Esophagus mucosa (tissue), 1 donor: Measurements from ENCODE around the gene CRB2. TPM values are rescaled to one million over a fixed set of nuclear protein-coding genes. Genes with fewer than 3 reads are reported as not detected.

ENCODE experiments used
- ATAC-seq: fragments of 200-7000 bp; cut with Tn5 transposase; one replicate; pipeline ENCODE4 v1.9.1; 2020
- total RNA-seq: library from RNA; stranded (reverse); gene quantifications from one replicate; pipeline ENCODE4 v1.2.4, GENCODE V29; 2023
- donor health status: DM: yes; HTN: yes; CAD: no.

The CRB2 gene
- total RNA-seq: not detected

DNA sequence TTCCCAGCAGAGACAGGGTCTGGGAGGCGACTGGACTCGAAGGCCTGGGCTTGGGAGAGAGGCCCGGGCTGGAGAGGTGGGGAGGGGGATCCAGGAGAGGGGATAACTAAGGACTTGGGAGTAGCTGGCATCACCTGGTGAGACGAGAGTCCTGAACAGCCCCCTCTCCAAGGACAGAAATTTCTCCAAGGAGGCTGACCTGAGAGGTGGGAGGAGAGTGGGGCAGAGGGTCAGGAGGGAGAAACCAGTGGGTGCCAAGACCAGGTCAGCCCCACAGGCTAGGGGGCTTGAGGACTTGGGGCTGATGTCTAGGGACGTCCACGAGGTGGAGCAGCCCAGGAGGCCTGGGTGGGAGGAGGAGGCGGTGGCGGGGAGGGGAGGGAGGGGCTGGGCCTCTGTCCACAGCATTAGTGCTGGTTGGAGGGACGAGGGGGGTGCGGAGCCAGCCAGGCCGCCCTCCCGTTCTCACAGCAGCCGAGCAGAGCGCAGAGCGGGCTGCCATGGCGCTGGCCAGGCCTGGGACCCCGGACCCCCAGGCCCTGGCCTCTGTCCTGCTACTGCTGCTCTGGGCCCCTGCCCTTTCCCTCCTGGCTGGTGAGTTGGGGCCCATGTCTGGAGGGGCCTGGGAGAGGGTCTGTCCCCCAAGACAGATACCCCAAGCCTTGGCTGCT, at the start of gene CRB2:
Gene CRB2, plus strand, starts transcription at position 437 of the 671 bp plus-strand sequence. Its CDS starts 64 bp downstream, at position 501.
- no peak for ATAC-seq

DNA sequence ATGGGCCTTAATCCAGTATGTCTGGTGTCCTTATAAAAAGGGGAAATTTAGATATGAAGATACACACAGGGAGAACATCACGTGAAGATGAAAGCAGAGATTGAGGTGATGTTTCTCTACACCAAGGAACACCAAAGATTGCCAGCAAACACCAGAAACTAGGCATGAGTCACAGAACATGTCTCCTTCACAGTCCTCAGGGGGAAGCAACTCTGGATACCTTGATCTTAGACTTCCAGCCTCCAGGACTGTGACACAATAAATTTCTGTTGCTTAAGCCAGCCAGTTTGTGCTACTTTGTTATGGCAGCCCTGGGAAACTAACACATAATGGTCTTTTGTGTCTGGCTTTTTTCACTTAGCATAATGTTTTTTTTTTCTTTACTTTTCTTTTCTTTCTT, 46.4 kb upstream of the CRB2 start:
- no peak for ATAC-seq

DNA sequence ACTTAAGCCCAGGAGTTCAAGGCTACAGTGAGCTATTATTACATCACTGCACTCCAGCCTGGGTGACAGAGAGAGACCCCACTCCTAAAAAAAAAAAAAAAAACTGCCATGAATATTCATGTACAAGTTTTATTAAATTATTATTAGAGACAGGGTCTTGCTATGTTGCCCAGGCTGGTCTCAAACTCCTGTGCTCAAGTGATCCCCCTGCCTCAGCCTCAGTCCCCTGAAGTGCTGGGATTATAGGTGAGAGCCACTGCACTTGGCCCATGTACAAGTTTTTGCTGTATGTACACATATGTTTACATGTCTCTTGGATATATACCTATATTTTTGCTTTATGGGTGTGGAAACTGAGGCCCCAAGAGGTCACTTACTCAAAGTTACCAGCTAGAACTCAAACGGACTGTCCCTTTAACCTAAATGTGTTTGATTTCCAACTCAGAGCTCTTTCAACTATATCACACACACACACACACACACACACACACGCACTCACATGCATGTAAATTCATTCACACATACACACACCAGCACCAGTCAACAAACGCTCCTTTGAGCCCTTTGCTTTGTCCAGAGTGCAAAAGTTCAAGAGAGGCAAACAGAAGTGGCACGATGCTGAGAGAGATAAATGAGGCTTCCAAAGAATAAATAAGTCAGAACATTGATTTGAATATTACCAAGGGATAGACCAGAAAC, 45.3 kb upstream of the CRB2 start:
- ATAC-seq: no peak

DNA sequence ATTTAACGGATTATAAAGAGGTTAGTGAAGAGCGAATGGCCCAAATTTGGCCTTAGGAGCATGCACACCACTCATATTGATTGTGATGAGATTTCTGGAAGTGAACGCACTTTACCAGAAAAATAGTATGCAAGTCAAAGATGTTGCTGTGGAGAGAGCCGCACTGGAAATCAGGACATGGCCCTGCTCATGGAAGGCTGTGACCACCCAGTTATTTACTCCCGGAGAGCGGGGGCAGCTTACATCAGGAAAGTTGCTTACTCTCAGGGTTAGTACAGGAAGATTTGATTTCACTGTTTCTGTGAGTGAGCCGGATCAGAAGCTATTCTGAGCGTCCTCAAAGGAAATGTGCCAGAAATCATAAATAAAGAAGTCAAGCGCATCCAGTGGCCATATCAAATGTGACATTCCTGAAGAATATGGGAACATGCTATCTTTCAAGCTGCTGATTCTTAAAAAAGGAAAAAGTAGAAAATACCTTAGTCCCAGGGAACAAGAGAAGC, 44.7 kb upstream of the CRB2 start:
- no peak for ATAC-seq

DNA sequence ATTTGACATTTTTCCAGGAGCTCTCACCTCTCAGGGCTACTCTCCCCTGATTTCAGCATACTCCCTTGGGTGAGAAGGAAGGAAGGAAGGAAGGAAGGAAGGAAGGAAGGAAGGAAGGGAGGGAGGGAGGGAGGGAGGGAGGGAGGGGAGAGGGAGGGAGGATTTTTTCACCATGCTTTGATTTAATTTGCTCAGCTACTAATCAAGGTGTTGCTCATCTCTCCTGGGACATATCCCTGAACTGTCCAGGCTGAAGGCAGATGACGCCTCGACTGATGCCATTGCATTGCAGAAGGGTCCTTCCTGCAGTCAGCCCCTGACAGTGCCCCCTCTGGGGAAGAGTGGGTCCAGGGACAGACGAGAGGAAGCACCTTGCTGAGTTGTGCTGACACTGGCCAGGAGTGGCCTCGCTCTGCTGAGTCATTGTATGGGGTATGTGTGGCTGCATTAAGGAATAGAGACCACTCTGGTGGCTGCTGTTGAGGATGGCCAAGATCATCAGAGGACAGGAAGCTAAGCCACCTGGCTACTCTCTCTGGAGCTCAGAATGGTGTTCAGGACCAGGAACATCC, 43.6 kb upstream of the CRB2 start:
- no peak for ATAC-seq

DNA sequence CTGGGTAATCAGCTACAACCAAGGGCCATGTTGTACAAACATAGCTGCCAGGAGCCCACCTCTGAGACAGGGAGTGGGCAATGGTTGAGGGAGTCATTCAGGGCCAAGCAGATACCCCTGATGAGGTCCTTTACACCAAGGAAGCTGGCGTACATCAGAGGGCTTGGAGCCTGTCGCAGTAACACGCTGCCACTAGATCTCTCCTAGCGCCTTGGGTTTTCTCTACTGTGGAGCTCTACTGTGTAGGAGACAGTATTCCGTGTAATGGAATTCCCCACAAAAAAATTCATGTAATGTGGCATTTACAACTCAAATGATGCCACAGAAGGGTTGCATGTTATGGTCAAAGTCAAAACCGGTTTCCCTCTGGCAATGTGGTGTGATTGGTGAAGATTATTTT, 41.4 kb upstream of the CRB2 start:
- ATAC-seq: no peak

DNA sequence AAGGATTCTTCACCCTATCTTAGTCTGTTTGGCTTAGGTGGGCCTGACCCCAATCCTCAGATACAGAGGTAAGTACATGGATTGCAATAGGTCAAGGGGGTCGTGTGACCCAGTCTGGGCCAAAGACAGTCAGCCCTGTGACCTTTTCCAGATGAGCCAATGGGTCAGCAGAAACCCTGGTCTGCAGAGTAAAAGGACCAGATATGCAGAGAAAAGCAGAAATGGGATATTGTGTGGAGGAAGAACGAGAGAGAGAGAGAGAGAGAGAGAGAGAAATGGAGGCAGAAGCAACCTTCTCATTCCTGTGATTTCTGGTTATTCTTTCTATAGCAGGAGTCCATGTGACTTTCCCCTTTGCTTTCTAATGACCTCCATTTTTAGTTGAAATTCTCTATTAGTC, 40.4 kb upstream of the CRB2 start:
- ATAC-seq: no peak

DNA sequence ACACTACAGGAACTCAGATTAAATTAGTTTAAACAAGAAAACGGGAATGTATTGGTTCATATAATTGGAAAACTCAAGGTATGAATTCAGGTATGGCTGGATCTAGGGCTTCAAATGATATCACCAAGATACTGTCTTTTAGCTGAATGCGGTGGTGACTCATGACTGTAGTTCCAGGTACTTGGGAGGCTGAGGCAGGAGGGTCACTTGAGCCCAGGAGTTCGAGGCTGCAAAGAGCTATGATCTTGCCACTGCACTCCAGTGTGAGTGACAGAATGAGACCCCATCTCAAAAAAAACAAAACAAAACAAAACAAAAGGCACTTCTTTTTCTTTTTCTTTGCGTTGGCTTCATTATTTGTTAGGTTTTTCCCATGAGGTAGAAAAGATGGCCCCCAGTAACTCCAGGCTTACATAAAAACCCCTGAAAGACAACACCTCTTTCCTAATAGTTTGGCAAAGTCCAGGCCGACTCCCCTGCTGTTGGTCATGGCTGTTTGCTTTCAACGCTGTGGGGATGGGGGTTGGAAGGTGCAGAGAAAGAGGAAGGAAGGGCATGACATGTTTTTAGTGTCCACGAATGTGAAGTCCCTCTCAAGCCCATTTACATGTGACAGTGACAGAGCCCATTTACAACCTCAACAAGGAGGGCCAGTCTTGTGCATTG, 39.8 kb upstream of the CRB2 start:
- ATAC-seq: no peak

DNA sequence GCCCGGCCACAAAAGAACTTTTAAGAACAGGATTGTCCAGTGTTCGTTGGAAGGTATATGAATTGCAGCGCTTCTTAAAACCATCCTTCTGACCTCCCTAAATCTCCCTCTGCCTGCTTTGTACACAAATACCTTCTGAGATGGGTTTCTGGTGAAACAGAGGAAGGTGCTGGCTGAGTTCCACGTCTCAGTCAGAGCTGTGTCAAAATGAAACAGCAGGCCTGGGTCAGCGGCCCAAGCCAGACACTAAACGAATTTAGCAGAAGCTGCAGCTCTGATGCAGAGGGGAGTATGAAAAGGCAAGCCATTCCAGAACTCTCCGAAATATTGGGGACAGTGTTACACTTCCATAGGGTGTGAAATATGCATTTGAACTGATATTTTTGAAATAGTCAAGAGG, 37.8 kb upstream of the CRB2 start:
- no peak for ATAC-seq

DNA sequence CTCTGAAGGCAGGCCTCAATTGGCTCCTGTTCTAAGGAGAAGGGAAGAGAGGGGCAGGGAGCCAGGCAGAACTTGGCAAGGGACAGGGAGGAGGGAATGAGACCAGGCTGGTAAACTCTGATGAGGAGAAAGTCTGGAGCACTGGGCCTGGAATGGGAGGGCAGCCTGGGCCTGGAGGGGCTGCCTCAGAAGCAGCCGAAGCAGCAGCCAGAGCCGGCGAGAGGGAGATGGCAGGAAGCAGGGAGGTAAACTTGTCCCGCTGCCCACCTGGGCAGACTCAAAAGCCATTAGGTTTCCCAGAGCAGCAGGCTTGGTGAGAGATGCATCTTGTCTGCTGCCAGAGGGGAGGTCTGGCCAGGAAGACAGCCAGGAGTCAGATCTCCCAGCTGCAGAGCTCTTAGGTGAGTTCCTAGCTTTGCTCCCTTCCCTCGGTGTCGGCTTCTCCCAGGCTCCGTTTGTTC, 37.0 kb upstream of the CRB2 start:
- ATAC-seq: no peak

DNA sequence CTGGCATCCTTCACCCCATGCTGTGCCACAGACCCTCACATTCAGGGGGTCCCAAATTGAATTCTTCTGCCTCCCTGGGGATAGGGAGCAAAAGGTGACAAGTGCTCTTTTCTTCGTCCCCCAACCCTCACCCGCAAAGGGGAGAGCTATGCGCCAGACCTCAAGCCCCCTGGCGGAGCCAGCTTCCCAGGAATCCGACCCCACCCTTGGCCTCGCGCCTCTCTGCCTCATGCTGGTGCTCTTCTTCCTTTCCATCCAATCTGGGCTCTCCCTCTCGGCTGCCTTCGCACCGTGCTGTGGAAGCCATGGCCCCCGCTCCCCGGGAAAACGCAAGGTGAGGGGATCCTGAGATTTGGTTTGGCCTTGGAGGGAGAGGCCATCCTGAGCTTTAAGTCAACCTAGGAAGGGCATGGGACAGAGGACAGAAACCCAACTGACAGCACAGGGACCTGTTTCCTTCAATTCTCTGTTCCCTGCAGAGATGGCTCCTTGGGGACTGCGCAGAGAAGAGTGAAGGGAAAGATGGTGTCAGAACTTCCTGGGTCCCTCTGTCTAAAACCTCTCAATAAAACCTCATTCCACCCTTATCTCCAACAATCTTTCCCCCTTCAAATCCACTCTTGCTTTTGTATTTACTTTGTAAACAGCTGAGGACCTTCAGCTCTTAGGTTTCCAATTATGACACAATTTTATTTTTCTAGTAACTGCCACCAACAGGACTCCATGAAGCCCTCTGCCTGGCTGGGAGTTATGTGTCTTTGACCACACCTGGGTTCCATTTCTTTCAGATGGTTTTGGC, 36.3 kb upstream of the CRB2 start:
- no peak for ATAC-seq

DNA sequence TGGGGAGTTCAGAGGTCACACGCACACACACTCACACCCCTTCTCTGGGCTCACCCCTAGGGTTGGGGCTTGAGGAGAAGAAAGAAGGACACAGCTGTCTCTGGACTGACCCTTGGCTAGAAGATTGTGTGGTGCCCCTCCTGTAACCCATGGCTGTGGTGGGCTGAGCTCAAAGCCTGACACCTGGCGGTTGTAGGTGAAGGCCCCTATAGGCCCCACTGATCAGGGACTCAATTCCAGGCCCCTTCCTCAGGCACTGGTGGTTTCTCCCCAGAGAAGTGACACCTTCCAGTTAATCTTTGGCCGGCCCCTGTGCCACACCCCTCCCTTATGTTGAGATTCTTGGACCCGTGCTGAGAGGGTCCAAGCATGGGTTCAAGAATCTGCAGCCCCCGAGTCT, 35.2 kb upstream of the CRB2 start:
- ATAC-seq: no peak

DNA sequence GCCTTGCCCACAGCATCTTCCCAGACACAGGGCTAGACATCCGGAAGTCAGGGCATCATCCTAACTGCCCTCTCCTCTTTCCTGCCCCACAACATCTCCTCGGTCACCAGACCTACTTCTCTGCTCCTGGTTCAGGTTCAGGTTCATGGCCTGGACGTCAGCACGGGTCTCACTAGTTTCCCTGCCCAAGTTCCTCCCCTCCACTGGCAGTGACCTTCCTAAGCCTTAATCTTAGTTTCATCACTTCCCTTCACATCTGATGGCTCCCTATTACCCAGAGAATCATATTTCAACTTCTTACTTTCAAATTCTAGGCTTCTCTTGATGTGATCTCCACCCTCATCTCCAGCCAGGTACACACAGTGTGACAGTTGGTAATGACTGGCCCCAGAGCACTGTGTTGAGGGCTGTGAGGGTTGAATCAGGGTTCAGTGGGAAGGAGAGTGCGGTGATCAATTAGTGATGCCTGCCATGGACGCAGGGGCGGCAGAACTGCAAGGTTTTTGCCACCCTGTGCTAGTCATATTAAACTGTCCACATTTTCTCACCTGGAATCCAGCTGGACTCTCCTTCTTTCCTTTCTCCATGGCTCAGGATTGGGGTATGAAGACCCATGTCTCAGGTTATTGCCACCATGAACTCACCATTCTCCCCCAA, 34.3 kb upstream of the CRB2 start:
- ATAC-seq: no peak

DNA sequence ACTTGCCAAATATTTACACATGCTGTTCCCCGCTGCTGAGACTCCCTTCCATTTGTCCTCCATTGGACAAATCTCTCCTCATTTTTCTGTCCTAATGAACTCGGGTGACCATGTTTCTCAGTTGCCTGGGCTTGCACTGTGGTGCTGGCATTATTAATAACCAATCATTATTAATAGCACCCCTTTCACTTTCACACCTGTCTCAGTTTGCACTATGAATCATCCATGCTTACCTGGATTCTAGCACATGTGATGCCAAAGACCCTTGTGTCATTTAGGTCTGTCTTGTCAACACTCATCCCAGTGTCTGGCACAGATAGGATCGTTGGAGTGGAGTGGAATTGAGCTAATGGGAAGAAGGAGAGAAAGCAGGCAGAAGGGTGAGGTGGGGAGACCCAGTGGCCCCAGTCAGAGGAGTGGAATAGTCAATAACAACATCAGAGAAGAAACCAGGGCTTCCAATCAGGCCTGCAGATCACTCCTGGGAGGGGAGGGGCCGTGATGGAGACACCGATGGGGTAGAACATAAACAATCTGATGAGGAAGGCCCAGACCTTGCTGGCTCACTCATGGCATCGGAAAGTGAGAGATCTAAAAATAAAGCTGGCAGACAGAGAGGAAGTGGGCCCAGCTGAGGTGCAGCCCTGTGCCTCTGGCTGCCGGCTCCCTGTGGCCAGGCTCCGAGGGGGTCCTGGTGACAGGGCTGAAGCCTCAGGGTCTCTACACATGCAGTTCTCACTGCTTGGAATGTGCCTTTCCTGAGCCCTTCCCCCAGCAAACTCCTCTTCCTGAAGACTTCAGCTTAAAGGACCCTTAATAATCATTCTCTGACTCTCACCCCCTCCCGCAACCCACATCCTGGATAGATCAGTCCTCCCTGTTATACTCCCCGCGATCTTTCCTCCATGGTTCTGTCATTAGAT, 33.5 kb upstream of the CRB2 start:
- ATAC-seq: peak; percentile 14

DNA sequence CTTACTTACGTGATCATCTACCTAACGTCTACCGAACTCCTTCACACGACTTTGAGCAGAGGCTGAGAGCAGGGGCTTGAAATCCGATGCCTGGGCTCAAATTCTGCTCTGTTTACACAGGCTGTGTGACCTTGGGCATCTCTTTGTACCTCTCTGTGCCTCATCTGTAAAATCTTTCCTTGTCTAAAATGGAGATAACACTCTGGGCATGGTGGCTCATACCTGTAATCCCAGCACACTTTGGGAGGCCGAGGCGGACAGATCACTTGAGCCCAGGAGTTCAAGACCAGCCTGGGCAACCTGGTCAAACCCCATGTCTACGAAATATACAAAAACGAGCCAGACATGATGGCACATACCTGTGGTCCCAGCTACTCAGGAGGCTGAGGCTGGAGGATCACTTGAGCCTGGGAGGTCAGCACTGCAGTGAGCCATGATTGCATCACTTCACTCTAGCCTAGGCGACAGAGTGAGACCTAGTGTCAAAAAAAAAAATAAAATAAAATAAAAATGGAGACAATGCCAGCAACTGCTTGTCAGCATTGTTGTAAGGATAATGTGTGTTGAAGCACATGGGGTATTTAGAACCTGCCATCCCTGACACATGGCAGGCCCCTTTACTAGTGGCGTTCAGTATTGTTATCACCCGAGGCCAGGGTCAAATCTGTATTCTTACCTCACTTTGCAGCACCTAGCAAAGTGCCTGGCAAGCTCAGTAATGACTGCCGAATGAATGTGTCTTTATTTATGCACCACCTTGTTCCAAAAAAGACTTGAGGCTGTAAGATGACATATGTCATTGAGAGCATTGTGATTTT, 32.6 kb upstream of the CRB2 start:
- no peak for ATAC-seq

DNA sequence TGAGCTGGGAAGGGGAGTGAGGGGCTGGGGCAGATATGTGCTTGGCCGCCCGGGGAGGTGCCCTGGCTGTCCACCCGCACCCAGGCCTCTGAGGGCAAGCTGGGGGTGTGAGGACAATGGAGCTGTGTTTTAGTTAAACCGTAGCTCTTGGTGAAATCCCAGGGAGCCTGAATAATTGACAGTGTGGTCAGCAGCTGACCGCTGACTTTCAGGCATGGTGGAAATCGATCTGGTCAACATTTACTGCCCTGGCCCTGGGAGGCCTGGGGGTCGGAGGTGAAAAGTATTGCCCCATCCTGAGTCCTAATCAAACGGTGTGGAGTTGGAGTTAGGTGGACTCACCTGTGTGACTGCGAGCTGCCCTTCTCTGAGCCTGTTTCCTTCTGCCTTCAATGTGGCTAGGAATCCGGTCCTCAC, 31.2 kb upstream of the CRB2 start:
- ATAC-seq: no peak

DNA sequence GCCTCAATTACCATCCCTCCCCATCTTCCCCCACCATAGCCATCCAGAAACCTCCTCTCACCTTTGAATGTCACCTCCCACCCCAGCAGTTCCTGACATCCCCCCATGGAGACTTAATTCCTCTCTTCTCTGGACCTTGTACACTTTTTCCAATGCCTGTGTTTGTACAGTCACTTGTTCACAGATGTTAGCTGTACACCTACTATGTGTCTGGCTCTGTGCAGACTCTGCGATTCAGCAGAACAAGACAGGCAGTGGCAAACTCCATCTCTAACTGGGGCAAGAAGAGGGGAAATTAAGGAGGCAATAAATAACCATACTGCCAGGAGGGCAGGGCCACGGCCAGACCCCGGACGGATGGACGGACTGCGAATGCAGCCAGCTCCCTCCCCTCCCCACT, 29.8 kb upstream of the CRB2 start:
- ATAC-seq: no peak

DNA sequence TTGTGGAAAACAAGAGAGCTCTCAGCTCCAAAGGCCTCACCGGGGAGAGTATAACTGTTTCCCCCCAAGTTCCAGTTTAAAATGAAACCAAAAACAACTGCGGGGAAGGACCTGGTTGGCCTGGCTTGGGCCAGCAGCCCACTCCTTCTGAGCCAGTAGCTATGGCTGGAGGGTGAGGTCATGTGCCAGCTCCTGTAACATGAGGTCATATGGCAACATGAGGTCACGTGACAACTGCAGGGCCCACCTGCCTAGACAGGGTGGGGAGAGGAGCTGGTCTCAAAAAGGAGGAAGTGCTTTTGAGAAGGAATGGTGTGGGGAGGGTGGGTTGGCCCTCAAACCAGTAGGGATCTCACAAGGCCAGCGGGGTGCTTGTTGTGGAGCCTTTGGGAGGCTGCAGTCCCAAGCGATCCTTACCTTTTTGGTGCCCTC, 29.3 kb upstream of the CRB2 start:
- ATAC-seq: no peak

DNA sequence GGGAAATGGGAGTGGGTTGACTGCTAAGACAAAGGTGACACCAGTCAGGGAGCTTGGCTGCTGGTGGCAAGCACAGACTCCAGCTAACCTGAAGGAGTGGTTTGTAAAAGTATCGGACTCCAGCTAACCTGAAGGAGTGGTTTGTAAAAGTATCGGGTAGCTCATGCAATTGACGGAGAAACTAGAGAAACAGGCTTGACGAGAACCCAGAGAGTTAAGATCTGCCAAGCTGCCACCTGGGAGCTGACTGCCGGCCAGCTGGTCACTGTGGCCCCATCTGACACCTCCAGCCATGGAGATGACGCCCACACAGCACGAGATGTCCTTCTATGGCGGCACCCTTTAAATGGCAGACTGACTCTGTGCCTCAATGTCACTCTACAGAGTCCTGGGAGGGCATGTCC, 28.3 kb upstream of the CRB2 start:
- ATAC-seq: peak; percentile 86
